PFSK-1 (cell line): ENCODE measurements around the gene RMND1.

ENCODE experiments used
- FOXP2 ChIP-seq: optimal IDR thresholded peaks from 2 replicates; pipeline ENCODE3; 2011; ENCODE audit warnings: borderline replicate concordance, control low read depth, inconsistent platforms; ENCODE audit not compliant: insufficient read depth; ENCODE audit errors: extremely low read length, extremely low read depth
- POLR2AphosphoS5 ChIP-seq: IDR thresholded peaks from 2 replicates; pipeline ENCODE4 v1.6.1; 2012; ENCODE audit warnings: low read depth, mild to moderate bottlenecking, control low read depth, low read length, moderate library complexity
- REST ChIP-seq, 2 experiments: IDR thresholded peaks; 2 replicates each; pipeline versions ENCODE4 v1.6.1 to v1.8.0; 2011 to 2012; ENCODE audit warnings: low read depth in 2 of 2, low read length in 2 of 2, control low read depth in 1 of 2, inconsistent platforms in 1 of 2, mild to moderate bottlenecking in 1 of 2, moderate library complexity in 1 of 2; ENCODE audit not compliant: insufficient read depth in 1 of 2
- SIN3A ChIP-seq: IDR thresholded peaks from 2 replicates; pipeline ENCODE4 v1.6.1; 2012; ENCODE audit warnings: mild to moderate bottlenecking, low read length, moderate library complexity, borderline replicate concordance; ENCODE audit not compliant: insufficient read depth
- TAF1 ChIP-seq: IDR thresholded peaks from 2 replicates; pipeline ENCODE4 v1.6.1; 2012; ENCODE audit warnings: low read length, control low read depth, borderline replicate concordance; ENCODE audit not compliant: insufficient read depth

Gene RMND1

GRCh38 chr6:151365233-151365632 lies 86.7 kb downstream of the RMND1 start:
- TF ChIP-seq FOXP2: no peak
- TF ChIP-seq SIN3A: no peak
- TF ChIP-seq TAF1: no peak
- no peak for TF ChIP-seq REST (IDR thresholded peaks at IDR 0.05; ENCODE audit: insufficient read depth in 1 of 2, low read depth in 2 of 2, low read length in 2 of 2)
- TF ChIP-seq POLR2AphosphoS5: no peak

GRCh38 chr6:151359486-151359885 lies 92.4 kb downstream of the RMND1 start:
- TF ChIP-seq TAF1: no peak
- no peak for TF ChIP-seq REST (IDR thresholded peaks at IDR 0.05; ENCODE audit: insufficient read depth in 1 of 2, low read depth in 2 of 2, low read length in 2 of 2)
- no peak for TF ChIP-seq SIN3A
- TF ChIP-seq FOXP2: no peak
- no peak for TF ChIP-seq POLR2AphosphoS5

GRCh38 chr6:151358475-151358874 lies 93.5 kb downstream of the RMND1 start:
- TF ChIP-seq FOXP2 (no peak), REST (IDR thresholded peaks at IDR 0.05; ENCODE audit: insufficient read depth in 1 of 2, low read depth in 2 of 2, low read length in 2 of 2) (no peak), TAF1 (no peak), POLR2AphosphoS5 (no peak), SIN3A (no peak)

GRCh38 chr6:151357758-151358436 lies 94.0 kb downstream of the RMND1 start:
- no peak for TF ChIP-seq POLR2AphosphoS5
- TF ChIP-seq TAF1: no peak
- no peak for TF ChIP-seq SIN3A
